Naive thymus-derived CD4-positive, alpha-beta T cell (primary cell): ENCODE measurements around the gene RASAL2. TPM values are rescaled to one million over a fixed set of nuclear protein-coding genes. Genes with fewer than 3 reads are reported as not detected.
A peak's percentile ranks its signal among the peaks of the same experiment; 100 is the strongest.

ENCODE experiments used
- ATAC-seq: fragments of 150-1000 bp; cut with Tn5 transposase; 2 replicates; pipeline ENCODE4 v1.10.0; 2021; ENCODE audit warnings: mild to moderate bottlenecking, moderate library complexity
- CTCF ChIA-PET: fragments of 350-600 bp; sonication (Branson Sonifier 250); formaldehyde crosslinking; loops from one replicate; lab custom pipeline; 2021; ENCODE audit warnings: antibody characterized with exemption; lab: Charles Lee
- POLR2A ChIA-PET: fragments of 350-600 bp; sonication (Branson Sonifier 250); formaldehyde crosslinking; loops from one replicate; lab custom pipeline; 2021; ENCODE audit warnings: antibody characterized with exemption, inconsistent platforms; lab: Charles Lee
- DNase-seq, 9 donors: peaks; one replicate each; pipeline versions ENCODE4 v3.0.0 to v3.0.0-alpha.2; 2020 to 2022; ENCODE audit warnings: mixed read lengths in 1 of 9
- H3K27ac ChIP-seq: one replicate; pipeline ENCODE4 v1.7.0; 2013; ENCODE audit warnings: mild to moderate bottlenecking, low read depth, low read length, moderate library complexity
- H3K27me3 ChIP-seq, 2 donors: one replicate each; pipeline ENCODE4 v1.7.0; 2013; ENCODE audit warnings: low read length in 2 of 2, mild to moderate bottlenecking in 2 of 2, moderate library complexity in 2 of 2; ENCODE audit not compliant: control insufficient read depth in 2 of 2, insufficient read depth in 2 of 2
- H3K36me3 ChIP-seq, 3 experiments: 1 replicate in 2 of 3; 2 replicates in 1 of 3; pipeline ENCODE4 v1.7.0; 2013; ENCODE audit warnings: low read length in 3 of 3, mild to moderate bottlenecking in 3 of 3, moderate library complexity in 1 of 3; ENCODE audit not compliant: insufficient read depth in 3 of 3, control insufficient read depth in 2 of 3
- H3K4me1 ChIP-seq, 2 donors: one replicate each; pipeline ENCODE4 v1.7.0; 2013; ENCODE audit warnings: low read length in 2 of 2, mild to moderate bottlenecking in 2 of 2, moderate library complexity in 1 of 2; ENCODE audit not compliant: control insufficient read depth in 2 of 2, insufficient read depth in 2 of 2
- H3K4me3 ChIP-seq: 2 replicates; pipeline ENCODE4 v1.7.0; 2013; ENCODE audit warnings: mild to moderate bottlenecking, low read length
- H3K9me3 ChIP-seq, 3 experiments: 1 replicate in 2 of 3; 2 replicates in 1 of 3; pipeline ENCODE4 v1.7.0; 2013; ENCODE audit warnings: low read length in 3 of 3; ENCODE audit not compliant: control insufficient read depth in 2 of 3
- H3K27ac Mint-ChIP-seq, 9 donors: one replicate each; pipeline ENCODE4 v1.8.0; 2020 to 2022; ENCODE audit warnings: mixed read lengths in 9 of 9, mild to moderate bottlenecking in 8 of 9, moderate library complexity in 5 of 9, inconsistent platforms in 2 of 9
- H3K27me3 Mint-ChIP-seq, 5 donors: one replicate each; pipeline ENCODE4 v1.8.0; 2021 to 2022; ENCODE audit warnings: mixed read lengths in 5 of 5, mild to moderate bottlenecking in 1 of 5
- H3K36me3 Mint-ChIP-seq, 5 donors: one replicate each; pipeline ENCODE4 v1.8.0; 2020 to 2022; ENCODE audit warnings: mixed read lengths in 5 of 5, mild to moderate bottlenecking in 3 of 5, inconsistent platforms in 1 of 5
- H3K4me1 Mint-ChIP-seq, 7 donors: one replicate each; pipeline ENCODE4 v1.8.0; 2020 to 2022; ENCODE audit warnings: mixed read lengths in 7 of 7, mild to moderate bottlenecking in 3 of 7, inconsistent platforms in 1 of 7
- H3K4me3 Mint-ChIP-seq, 10 donors: one replicate each; pipeline ENCODE4 v1.8.0; 2020 to 2022; ENCODE audit warnings: mild to moderate bottlenecking in 10 of 10, mixed read lengths in 10 of 10, moderate library complexity in 6 of 10, inconsistent platforms in 2 of 10
- H3K9me3 Mint-ChIP-seq, 11 donors: one replicate each; pipeline ENCODE4 v1.8.0; 2020 to 2022; ENCODE audit warnings: mixed read lengths in 11 of 11, mild to moderate bottlenecking in 4 of 11, inconsistent platforms in 1 of 11, moderate library complexity in 1 of 11
- intact Hi-C, 2 donors: fragments of 100-400 bp; cut with micrococcal nuclease; formaldehyde crosslinking; loops; one replicate each; pipeline ENCODE4 v1.15.1; 2023
- polyA plus RNA-seq, 2 donors: library from polyadenylated mRNA; unstranded; fragments of 300-500 nt; fragmentation: Illumina TruSeq; gene quantifications; one replicate each; pipeline ENCODE4 v1.2.3, GENCODE V29; 2021
- total RNA-seq, 6 experiments: library from RNA in 5 of 6; stranded (reverse) in 5 of 6; gene quantifications; 1 replicate in 5 of 6; 2 replicates in 1 of 6; pipeline ENCODE4 v1.2.3 and lab custom pipeline; 2021 to 2026

The RASAL2 gene
- total and polyA plus RNA-seq, 7 experiments from 2014 or later: 0.11 to 0.69 (median 0.15) TPM; not detected in 3

GRCh38 chr1:178267646-178268094 is 173.8 kb downstream of the RASAL2 start:
- POLR2A ChIA-PET: no interaction called here

GRCh38 chr1:178271471-178271870 is 177.6 kb downstream of the RASAL2 start:
- DNase-seq: no peak
- H3K27ac ChIP-seq: no peak overlapping the region
- no peaks in the 10 kb centered on the region for H3K36me3 ChIP-seq
- no peaks in the 10 kb centered on the region for H3K9me3 ChIP-seq
- Mint-ChIP-seq H3K4me1 (no peaks in the 10 kb centered on the region), H3K27me3 (peaks cover 0 to 20% (median 0%) of the 10 kb centered on the region in 5 donors), H3K27ac (no peak overlapping the region), H3K36me3 (no peaks in the 10 kb centered on the region), H3K9me3 (peaks cover 0 to 4% (median 0%) of the 10 kb centered on the region in 11 donors), H3K4me3 (no peak overlapping the region)
- no peaks in the 10 kb centered on the region for H3K27me3 ChIP-seq
- no peak overlapping the region for H3K4me3 ChIP-seq
- intact Hi-C loops: no loop called here
- H3K4me1 ChIP-seq: no peaks in the 10 kb centered on the region
- ChIA-PET CTCF (interaction anchor here (0.8 kb wide), 1 partner anchor 13 kb away, joined by 3 read pairs; no protein-coding TSS in a partner anchor), POLR2A (no interaction called here)
- no peak for ATAC-seq

More at GRCh38 chr1:178267646-178268094, 173.8 kb downstream of the RASAL2 start:
- H3K9me3 Mint-ChIP-seq: peaks cover 0 to 4% (median 1%) of the 10 kb centered on the region in 11 donors
- CTCF ChIA-PET: no interaction called here
- ATAC-seq (no peak), DNase-seq (no peak)
- intact Hi-C loops: no loop called here
- H3K27me3 Mint-ChIP-seq: peaks cover 0 to 16% (median 0%) of the 10 kb centered on the region in 5 donors
- no peaks in the 10 kb centered on the region for H3K36me3 ChIP-seq
- no peaks in the 10 kb centered on the region for H3K4me1 Mint-ChIP-seq
- no peaks in the 10 kb centered on the region for H3K9me3 ChIP-seq
- no peak overlapping the region for H3K27ac Mint-ChIP-seq
- H3K4me3 Mint-ChIP-seq: no peak overlapping the region
- no peaks in the 10 kb centered on the region for H3K36me3 Mint-ChIP-seq
- H3K27me3 ChIP-seq: no peaks in the 10 kb centered on the region
- H3K4me1 ChIP-seq: no peaks in the 10 kb centered on the region
- H3K4me3 ChIP-seq: no peak overlapping the region
- H3K27ac ChIP-seq: no peak overlapping the region

GRCh38 chr1:178273707-178274410 is 180.0 kb downstream of the RASAL2 start:
- ATAC-seq (no peak), DNase-seq (no peak)
- peaks cover 0 to 4% (median 0%) of the 10 kb centered on the region in 11 donors for H3K9me3 Mint-ChIP-seq
- CTCF ChIA-PET: no interaction called here
- Histone ChIP-seq H3K27me3 (no peaks in the 10 kb centered on the region), H3K4me3 (no peak overlapping the region), H3K9me3 (no peaks in the 10 kb centered on the region), H3K4me1 (no peaks in the 10 kb centered on the region), H3K27ac (no peak overlapping the region), H3K36me3 (no peaks in the 10 kb centered on the region)
- H3K27ac Mint-ChIP-seq: no peak overlapping the region
- H3K27me3 Mint-ChIP-seq: peaks cover 0 to 11% (median 0%) of the 10 kb centered on the region in 5 donors
- no peaks in the 10 kb centered on the region for H3K4me1 Mint-ChIP-seq
- POLR2A ChIA-PET: no interaction called here
- no peaks in the 10 kb centered on the region for H3K36me3 Mint-ChIP-seq
- H3K4me3 Mint-ChIP-seq: no peak overlapping the region
- intact Hi-C loops: no loop called here

GRCh38 chr1:178275049-178275448 is 181.1 kb downstream of the RASAL2 start:
- no peaks in the 10 kb centered on the region for H3K9me3 ChIP-seq
- H3K36me3 ChIP-seq: no peaks in the 10 kb centered on the region
- Mint-ChIP-seq H3K4me1 (no peaks in the 10 kb centered on the region), H3K27me3 (peaks cover 0 to 11% (median 0%) of the 10 kb centered on the region in 5 donors), H3K4me3 (no peak overlapping the region), H3K36me3 (no peaks in the 10 kb centered on the region), H3K9me3 (peaks cover 0 to 2% (median 0%) of the 10 kb centered on the region in 11 donors), H3K27ac (no peak overlapping the region)
- intact Hi-C loops: no loop called here
- H3K27me3 ChIP-seq: no peaks in the 10 kb centered on the region
- CTCF ChIA-PET: no interaction called here
- no peak overlapping the region for H3K27ac ChIP-seq
- ATAC-seq: peak; percentile 20
- DNase-seq: no peak
- H3K4me3 ChIP-seq: no peak overlapping the region
- no peaks in the 10 kb centered on the region for H3K4me1 ChIP-seq
- POLR2A ChIA-PET: no interaction called here

- Histone ChIP-seq H3K4me1 (no peaks in the 10 kb centered on the region), H3K27ac (no peak overlapping the region), H3K27me3 (no peaks in the 10 kb centered on the region), H3K9me3 (no peaks in the 10 kb centered on the region), H3K4me3 (no peak overlapping the region), H3K36me3 (no peaks in the 10 kb centered on the region)
- H3K36me3 Mint-ChIP-seq: no peaks in the 10 kb centered on the region
- ATAC-seq (peak; percentile 60), DNase-seq (no peak)
- H3K27me3 Mint-ChIP-seq: peaks cover 0 to 11% (median 0%) of the 10 kb centered on the region in 5 donors
- no peaks in the 10 kb centered on the region for H3K4me1 Mint-ChIP-seq
- intact Hi-C loops: no loop called here
- no peak overlapping the region for H3K27ac Mint-ChIP-seq
- POLR2A ChIA-PET: no interaction called here
- peaks cover 0 to 2% (median 0%) of the 10 kb centered on the region in 11 donors for H3K9me3 Mint-ChIP-seq
- H3K4me3 Mint-ChIP-seq: no peak overlapping the region
- CTCF ChIA-PET: no interaction called here
Observed at GRCh38 chr1:178275553-178275952, 181.6 kb downstream of the RASAL2 start.

GRCh38 chr1:178277793-178278530 is 184.1 kb downstream of the RASAL2 start:
- no peaks in the 10 kb centered on the region for H3K4me1 Mint-ChIP-seq
- Histone ChIP-seq H3K9me3 (no peaks in the 10 kb centered on the region), H3K36me3 (no peaks in the 10 kb centered on the region), H3K27me3 (no peaks in the 10 kb centered on the region), H3K27ac (no peak overlapping the region), H3K4me3 (no peak overlapping the region), H3K4me1 (no peaks in the 10 kb centered on the region)
- no peak overlapping the region for H3K4me3 Mint-ChIP-seq
- POLR2A ChIA-PET: no interaction called here
- H3K36me3 Mint-ChIP-seq: no peaks in the 10 kb centered on the region
- ATAC-seq (peak; percentile 40), DNase-seq (no peak)
- no peak overlapping the region for H3K27ac Mint-ChIP-seq
- peaks cover 0 to 4% (median 0%) of the 10 kb centered on the region in 5 donors for H3K27me3 Mint-ChIP-seq
- CTCF ChIA-PET: no interaction called here
- intact Hi-C loops: no loop called here
- peaks cover 0 to 2% (median 0%) of the 10 kb centered on the region in 11 donors for H3K9me3 Mint-ChIP-seq
